WTC11 (cell line): ENCODE measurements around the gene PCDHB2. TPM values are rescaled to one million over a fixed set of nuclear protein-coding genes. Genes with fewer than 3 reads are reported as not detected.
A peak's percentile ranks its signal among the peaks of the same experiment; 100 is the strongest.

Source experiments
- ATAC-seq: fragments of 200-7000 bp; cut with Tn5 transposase; 2 replicates; pipeline ENCODE4 v1.10.0; 2021; ENCODE audit warnings: mild to moderate bottlenecking, moderate library complexity
- CTCF ChIA-PET: fragments of 300-600 bp; sonication (Branson Sonifier 250); formaldehyde crosslinking; loops from one replicate; lab custom pipeline; 2021; ENCODE audit warnings: antibody characterized with exemption; lab: Charles Lee
- POLR2A ChIA-PET: fragments of 350-600 bp; sonication (Branson Sonifier 250); formaldehyde crosslinking; loops from one replicate; lab custom pipeline; 2021; ENCODE audit warnings: antibody characterized with exemption; lab: Charles Lee
- DNase-seq: peaks from one replicate; pipeline ENCODE4 v3.0.0; 2021; ENCODE audit warnings: low spot score
- H3K27ac Mint-ChIP-seq: 2 replicates; pipeline ENCODE4 v1.8.0; 2021; ENCODE audit warnings: mixed read lengths
- H3K27me3 Mint-ChIP-seq: 2 replicates; pipeline ENCODE4 v1.8.0; 2021; ENCODE audit warnings: low read depth, mild to moderate bottlenecking, moderate library complexity, mixed read lengths
- H3K36me3 Mint-ChIP-seq: 2 replicates; pipeline ENCODE4 v1.8.0; 2021; ENCODE audit warnings: mixed read lengths
- H3K4me1 Mint-ChIP-seq: 2 replicates; pipeline ENCODE4 v1.8.0; 2022; ENCODE audit warnings: mixed read lengths
- H3K4me3 Mint-ChIP-seq: 2 replicates; pipeline ENCODE4 v1.8.0; 2021; ENCODE audit warnings: mild to moderate bottlenecking, moderate library complexity, mixed read lengths
- H3K9me3 Mint-ChIP-seq: 2 replicates; pipeline ENCODE4 v1.8.0; 2021; ENCODE audit warnings: mixed read lengths
- AFF4 ChIP-seq: sonication (generic); formaldehyde crosslinking; IDR thresholded peaks from 2 replicates; pipeline ENCODE4 v1.8.1; 2023; ENCODE audit warnings: mild to moderate bottlenecking, missing genetic modification reagents, borderline replicate concordance
- ARID4B ChIP-seq: sonication (generic); formaldehyde crosslinking; IDR thresholded peaks from 2 replicates; pipeline ENCODE4 v1.8.0; 2023; ENCODE audit warnings: missing genetic modification reagents, mild to moderate bottlenecking, borderline replicate concordance
- ATF1 ChIP-seq: sonication (generic); formaldehyde crosslinking; IDR thresholded peaks from 2 replicates; pipeline ENCODE4 v1.8.1; 2023; ENCODE audit warnings: mild to moderate bottlenecking, moderate library complexity, missing genetic modification reagents
- ELF4 ChIP-seq: sonication (generic); formaldehyde crosslinking; IDR thresholded peaks from 2 replicates; pipeline ENCODE4 v1.8.1; 2022; ENCODE audit warnings: low read depth, mild to moderate bottlenecking, moderate library complexity, missing genetic modification reagents
- ERG ChIP-seq: fragments of 250-450 bp; sonication (Bioruptor Pico); IDR thresholded peaks from 2 replicates; pipeline ENCODE4 v1.8.0; 2021; ENCODE audit warnings: mild to moderate bottlenecking
- FOXP1 ChIP-seq: sonication (generic); formaldehyde crosslinking; IDR thresholded peaks from 2 replicates; pipeline ENCODE4 v1.8.0; 2022; ENCODE audit warnings: missing genetic modification reagents, mild to moderate bottlenecking, moderate library complexity, borderline replicate concordance
- JAZF1 ChIP-seq: fragments of 250-450 bp; sonication (Bioruptor Pico); IDR thresholded peaks from 2 replicates; pipeline ENCODE4 v1.9.0; 2021; ENCODE audit warnings: moderate library complexity, mild to moderate bottlenecking, inconsistent platforms
- JUN ChIP-seq: sonication (generic); formaldehyde crosslinking; IDR thresholded peaks from 2 replicates; pipeline ENCODE4 v1.8.0; 2023; ENCODE audit warnings: mild to moderate bottlenecking, missing genetic modification reagents
- MYBL2 ChIP-seq: sonication (generic); formaldehyde crosslinking; IDR thresholded peaks from 2 replicates; pipeline ENCODE4 v1.8.1; 2023; ENCODE audit warnings: mild to moderate bottlenecking, moderate library complexity, missing genetic modification reagents
- NFATC4 ChIP-seq: fragments of 250-450 bp; sonication (Bioruptor Pico); IDR thresholded peaks from 2 replicates; pipeline ENCODE4 v1.9.0; 2021; ENCODE audit warnings: mild to moderate bottlenecking
- NFE2L1 ChIP-seq: sonication (generic); formaldehyde crosslinking; IDR thresholded peaks from 2 replicates; pipeline ENCODE4 v1.8.1; 2023; ENCODE audit warnings: missing genetic modification reagents
- NR1H2 ChIP-seq: sonication (generic); formaldehyde crosslinking; IDR thresholded peaks from 2 replicates; pipeline ENCODE4 v1.9.0; 2021; ENCODE audit warnings: mild to moderate bottlenecking, moderate library complexity, missing genetic modification reagents
- NR2C2 ChIP-seq: sonication (generic); formaldehyde crosslinking; IDR thresholded peaks from 2 replicates; pipeline ENCODE4 v1.8.0; 2022; ENCODE audit warnings: mild to moderate bottlenecking, missing genetic modification reagents
- OVOL2 ChIP-seq: fragments of 250-450 bp; sonication (Bioruptor Pico); IDR thresholded peaks from 2 replicates; pipeline ENCODE4 v1.9.0; 2021; ENCODE audit warnings: mild to moderate bottlenecking, borderline replicate concordance
- PREB ChIP-seq: sonication (generic); formaldehyde crosslinking; IDR thresholded peaks from 2 replicates; pipeline ENCODE4 v1.8.1; 2022; ENCODE audit warnings: mild to moderate bottlenecking, missing genetic modification reagents, moderate library complexity, borderline replicate concordance
- SOX15 ChIP-seq: fragments of 250-450 bp; sonication (Bioruptor Pico); IDR thresholded peaks from 2 replicates; pipeline ENCODE4 v1.9.0; 2021; ENCODE audit warnings: mild to moderate bottlenecking
- TCF7 ChIP-seq: sonication (generic); formaldehyde crosslinking; IDR thresholded peaks from 2 replicates; pipeline ENCODE4 v1.8.0; 2022; ENCODE audit warnings: mild to moderate bottlenecking, low read depth, missing genetic modification reagents, moderate library complexity
- TEAD1 ChIP-seq: sonication (generic); formaldehyde crosslinking; IDR thresholded peaks from 2 replicates; pipeline ENCODE4 v1.8.0; 2022; ENCODE audit warnings: mild to moderate bottlenecking, missing genetic modification reagents
- TEAD4 ChIP-seq: sonication (generic); formaldehyde crosslinking; IDR thresholded peaks from 2 replicates; pipeline ENCODE4 v1.8.0; 2022; ENCODE audit warnings: mild to moderate bottlenecking, missing genetic modification reagents
- ZNF121 ChIP-seq: sonication (generic); formaldehyde crosslinking; IDR thresholded peaks from 2 replicates; pipeline ENCODE4 v1.8.0; 2023; ENCODE audit warnings: missing genetic modification reagents
- ZNF416 ChIP-seq: fragments of 250-450 bp; sonication (Bioruptor Pico); IDR thresholded peaks from 2 replicates; pipeline ENCODE4 v1.9.0; 2021; ENCODE audit warnings: mild to moderate bottlenecking, inconsistent platforms
- ZNF671 ChIP-seq: fragments of 250-450 bp; sonication (Bioruptor Pico); IDR thresholded peaks from 2 replicates; pipeline ENCODE4 v1.8.0; 2021; ENCODE audit warnings: mild to moderate bottlenecking
- total RNA-seq: library from RNA; stranded (reverse); gene quantifications from 3 replicates; pipeline ENCODE4 v1.2.3, GENCODE V29; 2021
- TF ChIP-seq, protein P1 (sequence below): sonication (generic); formaldehyde crosslinking; IDR thresholded peaks from 2 replicates; pipeline ENCODE4 v1.8.0; 2023; ENCODE audit warnings: missing genetic modification reagents
- TF ChIP-seq, protein P2 (sequence below): fragments of 250-450 bp; sonication (Bioruptor Pico); IDR thresholded peaks from 2 replicates; pipeline ENCODE4 v2.1.2; 2022; ENCODE audit warnings: mild to moderate bottlenecking, moderate library complexity

Gene PCDHB2
- total RNA-seq, 1 experiment from 2014 or later = 22.9 TPM

- Mint-ChIP-seq H3K4me3 (no peak overlapping the region), H3K27me3 (no peaks in the 10 kb centered on the region; the same call in none of the 2 replicates), H3K9me3 (no peaks in the 10 kb centered on the region), H3K4me1 (peaks cover 16% of the 10 kb centered on the region), H3K27ac (no peak overlapping the region), H3K36me3 (no peaks in the 10 kb centered on the region)
- TF ChIP-seq ARID4B (CRISPR knock-in tag) (no peak), NR1H2 (CRISPR knock-in tag) (no peak), ZNF121 (CRISPR knock-in tag) (no peak), NR2C2 (CRISPR knock-in tag) (no peak), SOX15 (no peak), TEAD1 (CRISPR knock-in tag) (no peak), ATF1 (CRISPR knock-in tag) (no peak), TCF7 (no peak), AFF4 (CRISPR knock-in tag) (no peak), ZNF671 (CRISPR knock-in tag) (no peak), FOXP1 (CRISPR knock-in tag) (no peak), PREB (CRISPR knock-in tag) (no peak)
- TF ChIP-seq, protein P1, sequence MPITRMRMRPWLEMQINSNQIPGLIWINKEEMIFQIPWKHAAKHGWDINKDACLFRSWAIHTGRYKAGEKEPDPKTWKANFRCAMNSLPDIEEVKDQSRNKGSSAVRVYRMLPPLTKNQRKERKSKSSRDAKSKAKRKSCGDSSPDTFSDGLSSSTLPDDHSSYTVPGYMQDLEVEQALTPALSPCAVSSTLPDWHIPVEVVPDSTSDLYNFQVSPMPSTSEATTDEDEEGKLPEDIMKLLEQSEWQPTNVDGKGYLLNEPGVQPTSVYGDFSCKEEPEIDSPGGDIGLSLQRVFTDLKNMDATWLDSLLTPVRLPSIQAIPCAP (CRISPR knock-in tag) = no peak
- ChIA-PET CTCF (interaction anchor here (0.6 to 1.2 kb wide), 9 partner anchors 12 to 275 kb away, joined by 3 to 5 read pairs (median 3); partner anchors contain the start of genes PCDHB14, PCDHB2 and PCDHB4), POLR2A (no interaction called here)
- DNase-seq (no peak), ATAC-seq (no peak)
Observed at GRCh38 chr5:141082228-141082627, 12.2 kb upstream of the PCDHB2 start.

GRCh38 chr5:141084487-141084989 is 9.9 kb upstream of the PCDHB2 start:
- ChIA-PET POLR2A (no interaction called here), CTCF (interaction anchor here (0.6 to 1.0 kb wide), 12 partner anchors 10 to 243 kb away, joined by 3 to 17 read pairs (median 3); partner anchors contain the start of genes PCDHB16, PCDHB2, PCDHB4 and PCDHB5)
- peaks cover 16% of the 10 kb centered on the region for H3K4me1 Mint-ChIP-seq
- peak overlapping the region; percentile 97 for H3K27ac Mint-ChIP-seq
- no peaks in the 10 kb centered on the region for H3K36me3 Mint-ChIP-seq
- DNase-seq (peak; percentile 68), ATAC-seq (peak; percentile 99)
- H3K4me3 Mint-ChIP-seq = peak overlapping the region; percentile 90
- H3K9me3 Mint-ChIP-seq = no peaks in the 10 kb centered on the region
- H3K27me3 Mint-ChIP-seq = no peaks in the 10 kb centered on the region; the same call in none of the 2 replicates
- no peak for TF ChIP-seq NFE2L1 (CRISPR knock-in tag)
- TF ChIP-seq, protein P2, sequence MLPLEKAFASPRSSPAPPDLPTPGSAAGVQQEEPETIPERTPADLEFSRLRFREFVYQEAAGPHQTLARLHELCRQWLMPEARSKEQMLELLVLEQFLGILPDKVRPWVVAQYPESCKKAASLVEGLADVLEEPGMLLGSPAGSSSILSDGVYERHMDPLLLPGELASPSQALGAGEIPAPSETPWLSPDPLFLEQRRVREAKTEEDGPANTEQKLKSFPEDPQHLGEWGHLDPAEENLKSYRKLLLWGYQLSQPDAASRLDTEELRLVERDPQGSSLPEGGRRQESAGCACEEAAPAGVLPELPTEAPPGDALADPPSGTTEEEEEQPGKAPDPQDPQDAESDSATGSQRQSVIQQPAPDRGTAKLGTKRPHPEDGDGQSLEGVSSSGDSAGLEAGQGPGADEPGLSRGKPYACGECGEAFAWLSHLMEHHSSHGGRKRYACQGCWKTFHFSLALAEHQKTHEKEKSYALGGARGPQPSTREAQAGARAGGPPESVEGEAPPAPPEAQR (CRISPR knock-in tag) = no peak
- no peak for TF ChIP-seq ZNF416 (CRISPR knock-in tag)
- TF ChIP-seq MYBL2 (CRISPR knock-in tag) = no peak
- TF ChIP-seq JAZF1 = no peak
- no peak for TF ChIP-seq NFATC4
- no peak for TF ChIP-seq TCF7
- TF ChIP-seq ELF4 (CRISPR knock-in tag) = no peak
- no peak for TF ChIP-seq TEAD4 (CRISPR knock-in tag)
- no peak for TF ChIP-seq OVOL2 (CRISPR knock-in tag)
- TF ChIP-seq JUN = no peak
- TF ChIP-seq ZNF671 (CRISPR knock-in tag) = no peak
- TF ChIP-seq ERG (CRISPR knock-in tag) = no peak
